Activated B cell treated with CpG ODN at 0.5 μM for 24 hours (primary cell): ENCODE results near the gene GSTT2. TPM values are rescaled to one million over a fixed set of nuclear protein-coding genes. Genes with fewer than 3 reads are reported as not detected.

Experiments
- ATAC-seq: fragments of 200-7000 bp; cut with Tn5 transposase; one replicate; pipeline ENCODE4 v1.10.0; 2021; ENCODE audit warnings: low read depth, mild to moderate bottlenecking, moderate library complexity
- CTCF ChIA-PET: fragments of 350-600 bp; sonication (Branson Sonifier 250); formaldehyde crosslinking; loops from one replicate; lab custom pipeline; 2021; ENCODE audit warnings: antibody characterized with exemption; lab: Charles Lee
- POLR2A ChIA-PET: fragments of 350-600 bp; sonication (Branson Sonifier 250); formaldehyde crosslinking; loops from one replicate; lab custom pipeline; 2021; ENCODE audit warnings: antibody characterized with exemption; lab: Charles Lee
- DNase-seq: peaks from one replicate; pipeline ENCODE4 v3.0.0; 2022
- H3K27ac Mint-ChIP-seq: one replicate; pipeline ENCODE4 v1.8.0; 2020; ENCODE audit warnings: mixed read lengths
- H3K27me3 Mint-ChIP-seq: one replicate; pipeline ENCODE4 v1.8.0; 2021; ENCODE audit warnings: mixed read lengths
- H3K36me3 Mint-ChIP-seq: one replicate; pipeline ENCODE4 v1.8.0; 2021; ENCODE audit warnings: low read depth, mixed read lengths
- H3K4me1 Mint-ChIP-seq: one replicate; pipeline ENCODE4 v1.8.0; 2021; ENCODE audit warnings: mixed read lengths
- H3K4me3 Mint-ChIP-seq: one replicate; pipeline ENCODE4 v1.8.0; 2020; ENCODE audit warnings: mild to moderate bottlenecking, mixed read lengths
- H3K9me3 Mint-ChIP-seq: one replicate; pipeline ENCODE4 v1.8.0; 2020; ENCODE audit warnings: mixed read lengths
- intact Hi-C: fragments of 100-400 bp; cut with micrococcal nuclease; formaldehyde crosslinking; loops from one replicate; pipeline ENCODE4 v1.15.1; 2024
- total RNA-seq: library from RNA; stranded (reverse); gene quantifications from 2 replicates; pipeline ENCODE4 v1.2.3, GENCODE V29; 2022
- TF ChIP-seq, protein P1 (sequence below): fragments of 200-600 bp; IDR thresholded peaks from one replicate; pipeline ENCODE4 v1.8.0; 2022; ENCODE audit warnings: antibody characterized with exemption, mild to moderate bottlenecking

Gene GSTT2
- total RNA-seq, 1 donor from 2014 or later, result not detected

DNA sequence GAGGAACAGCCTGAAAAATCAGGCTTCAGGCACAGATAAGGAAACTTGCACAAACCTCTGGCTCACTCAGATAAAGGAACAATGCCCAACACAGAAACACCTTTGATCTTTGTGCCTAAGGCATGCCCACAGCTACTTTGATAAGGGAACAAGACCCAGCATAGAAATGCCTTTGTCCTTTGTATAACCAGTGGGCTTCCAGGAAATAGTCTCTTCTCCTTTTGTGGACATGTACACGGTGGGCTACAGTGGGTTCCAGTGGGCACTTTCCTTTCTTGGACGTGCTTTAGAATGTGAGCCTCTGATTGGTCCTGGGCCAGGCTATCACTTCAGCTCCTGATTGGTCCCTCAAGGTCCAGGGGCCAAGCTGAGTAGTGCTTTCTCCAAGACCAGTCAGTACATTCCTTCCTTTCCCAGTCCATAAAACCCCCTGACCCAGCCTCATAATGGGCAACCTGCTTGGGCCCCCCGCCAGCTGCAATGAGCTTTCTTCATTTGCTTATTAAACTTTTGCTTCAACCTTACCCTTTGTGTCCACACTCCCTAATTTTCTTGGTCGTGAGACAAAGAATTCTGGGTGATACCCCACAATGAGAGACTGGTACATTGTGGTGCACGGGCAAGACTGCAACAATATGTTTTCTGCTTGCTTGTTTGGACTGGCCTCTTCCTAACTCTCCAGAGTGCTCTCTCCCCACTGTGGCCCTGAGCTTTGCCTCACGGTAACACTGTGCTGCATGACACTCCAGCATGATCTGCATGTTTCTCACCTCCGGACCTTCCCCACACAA is 29.5 kb downstream of the GSTT2 start:
- no peak for ATAC-seq
- TF ChIP-seq, protein P1, sequence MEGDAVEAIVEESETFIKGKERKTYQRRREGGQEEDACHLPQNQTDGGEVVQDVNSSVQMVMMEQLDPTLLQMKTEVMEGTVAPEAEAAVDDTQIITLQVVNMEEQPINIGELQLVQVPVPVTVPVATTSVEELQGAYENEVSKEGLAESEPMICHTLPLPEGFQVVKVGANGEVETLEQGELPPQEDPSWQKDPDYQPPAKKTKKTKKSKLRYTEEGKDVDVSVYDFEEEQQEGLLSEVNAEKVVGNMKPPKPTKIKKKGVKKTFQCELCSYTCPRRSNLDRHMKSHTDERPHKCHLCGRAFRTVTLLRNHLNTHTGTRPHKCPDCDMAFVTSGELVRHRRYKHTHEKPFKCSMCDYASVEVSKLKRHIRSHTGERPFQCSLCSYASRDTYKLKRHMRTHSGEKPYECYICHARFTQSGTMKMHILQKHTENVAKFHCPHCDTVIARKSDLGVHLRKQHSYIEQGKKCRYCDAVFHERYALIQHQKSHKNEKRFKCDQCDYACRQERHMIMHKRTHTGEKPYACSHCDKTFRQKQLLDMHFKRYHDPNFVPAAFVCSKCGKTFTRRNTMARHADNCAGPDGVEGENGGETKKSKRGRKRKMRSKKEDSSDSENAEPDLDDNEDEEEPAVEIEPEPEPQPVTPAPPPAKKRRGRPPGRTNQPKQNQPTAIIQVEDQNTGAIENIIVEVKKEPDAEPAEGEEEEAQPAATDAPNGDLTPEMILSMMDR, result no peak
- H3K9me3 Mint-ChIP-seq, result no peaks in the 10 kb centered on the region
- no peaks in the 10 kb centered on the region for H3K27me3 Mint-ChIP-seq
- H3K27ac Mint-ChIP-seq, result no peak overlapping the region
- no peak overlapping the region for H3K4me3 Mint-ChIP-seq
- ChIA-PET CTCF (interaction anchor here (1.2 kb wide), 1 partner anchor 180 kb away, joined by 3 read pairs; no protein-coding TSS in a partner anchor), POLR2A (interaction anchor here (1.7 to 3.7 kb wide), 2 partner anchors 116 to 147 kb away, joined by 14 to 25 read pairs; partner anchors contain the start of gene MIF)
- DNase-seq, result no peak
- intact Hi-C loops, result loop anchor here (5.0 kb wide), 3 partner anchors 97 to 548 kb away; partner anchors contain the start of genes GUCD1, MIF and SNRPD3
- peaks cover 20% of the 10 kb centered on the region for H3K4me1 Mint-ChIP-seq
- peaks cover 2% of the 10 kb centered on the region for H3K36me3 Mint-ChIP-seq

DNA sequence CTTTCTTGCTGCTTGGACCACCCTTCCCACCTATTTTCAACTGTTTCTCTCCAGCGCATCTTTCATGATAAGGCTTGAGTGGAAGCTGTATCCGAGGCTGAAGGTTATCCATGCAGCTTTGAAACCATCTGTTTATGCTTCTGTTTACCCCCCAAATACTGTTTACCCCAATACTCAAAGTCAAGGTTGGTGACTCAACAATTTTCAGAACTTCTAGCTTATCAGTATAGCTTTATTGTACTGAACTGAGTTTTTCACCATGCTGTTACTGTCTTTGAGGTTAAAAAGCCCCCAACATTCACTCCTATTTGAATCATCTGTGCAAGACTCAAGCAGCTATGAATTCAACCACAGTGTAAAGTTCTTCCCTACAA is 30.1 kb downstream of the GSTT2 start:
- CTCF ChIA-PET, result interaction anchor here (1.2 kb wide), 1 partner anchor 180 kb away, joined by 3 read pairs; no protein-coding TSS in a partner anchor
- Mint-ChIP-seq H3K36me3 (peaks cover 2% of the 10 kb centered on the region), H3K4me1 (peaks cover 23% of the 10 kb centered on the region), H3K9me3 (no peaks in the 10 kb centered on the region), H3K27ac (peak overlapping the region; percentile 30), H3K4me3 (peak overlapping the region; percentile 65), H3K27me3 (no peaks in the 10 kb centered on the region)
- no peak for ATAC-seq
- intact Hi-C loops, result loop anchor here (5.0 kb wide), 3 partner anchors 98 to 547 kb away; partner anchors contain the start of genes GUCD1, MIF and SNRPD3
- TF ChIP-seq, protein P1, result no peak
- DNase-seq, result no peak
- POLR2A ChIA-PET, result interaction anchor here (1.7 to 3.7 kb wide), 2 partner anchors 116 to 146 kb away, joined by 14 to 25 read pairs; partner anchors contain the start of gene MIF

DNA sequence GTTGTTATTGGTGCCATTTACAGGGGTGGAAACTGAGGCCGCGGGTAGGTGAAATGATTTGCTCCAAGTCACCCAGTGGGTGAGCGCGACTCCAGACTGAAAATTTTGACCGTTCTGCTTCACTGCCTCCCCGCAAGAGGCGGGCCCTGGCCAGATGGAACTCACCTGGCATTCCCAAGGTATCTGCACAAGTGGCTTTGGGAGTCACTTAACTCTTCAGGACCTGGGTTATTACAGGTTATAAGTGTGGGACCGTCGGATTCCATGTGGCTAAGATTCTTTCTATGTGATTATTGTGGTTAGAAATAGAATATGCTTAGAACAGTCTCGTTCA is 31.8 kb downstream of the GSTT2 start:
- ATAC-seq (no peak), DNase-seq (no peak)
- H3K36me3 Mint-ChIP-seq, result peaks cover 9% of the 10 kb centered on the region
- H3K27me3 Mint-ChIP-seq, result no peaks in the 10 kb centered on the region
- H3K4me3 Mint-ChIP-seq, result peak overlapping the region; percentile 98
- ChIA-PET POLR2A (interaction anchor here (3.7 kb wide), 1 partner anchor 145 kb away, joined by 25 read pairs; no protein-coding TSS in a partner anchor), CTCF (no interaction called here)
- intact Hi-C loops, result loop anchor here (2.0 to 5.0 kb wide), 4 partner anchors 99 to 546 kb away; partner anchors contain the start of genes GUCD1, MIF and SNRPD3
- H3K27ac Mint-ChIP-seq, result peak overlapping the region; percentile 88
- H3K9me3 Mint-ChIP-seq, result no peaks in the 10 kb centered on the region
- TF ChIP-seq, protein P1, result no peak
- peaks cover 23% of the 10 kb centered on the region for H3K4me1 Mint-ChIP-seq

DNA sequence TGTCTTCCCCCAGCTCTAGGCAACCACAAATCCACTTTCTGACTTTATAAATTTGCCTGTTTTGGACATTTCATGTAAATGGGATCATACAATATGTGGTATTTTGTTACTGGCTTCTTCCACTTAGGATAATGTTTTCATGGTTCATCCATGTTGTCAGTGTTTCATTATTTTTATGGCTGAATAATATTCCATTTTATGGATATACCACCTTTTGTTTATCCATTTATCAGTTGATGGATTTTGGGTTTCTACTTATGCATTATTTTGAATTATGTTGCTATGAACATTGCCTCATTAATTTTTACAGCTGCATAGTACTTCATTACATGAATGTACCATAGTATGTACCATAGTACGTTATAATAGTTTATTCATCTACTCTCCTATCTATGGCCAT is 36.2 kb downstream of the GSTT2 start:
- CTCF ChIA-PET, result no interaction called here

More for the DNA sequence above, 36.2 kb downstream of the GSTT2 start:
- TF ChIP-seq, protein P1, result no peak
- no peak overlapping the region for H3K4me3 Mint-ChIP-seq
- ATAC-seq (no peak), DNase-seq (no peak)
- no peaks in the 10 kb centered on the region for H3K27me3 Mint-ChIP-seq
- POLR2A ChIA-PET, result interaction anchor here (0.7 kb wide), 1 partner anchor 16 kb away, joined by 8 read pairs; no protein-coding TSS in a partner anchor
- H3K36me3 Mint-ChIP-seq, result peaks cover 16% of the 10 kb centered on the region
- no peaks in the 10 kb centered on the region for H3K9me3 Mint-ChIP-seq
- peaks cover 20% of the 10 kb centered on the region for H3K4me1 Mint-ChIP-seq
- intact Hi-C loops, result no loop called here
- H3K27ac Mint-ChIP-seq, result no peak overlapping the region
